Measurements from ENCODE around the gene TMCC1. TPM values are rescaled to one million over a fixed set of nuclear protein-coding genes. Genes with fewer than 3 reads are reported as not detected.

The TMCC1 gene
- total RNA-seq, 4 donors from 2014 or later: 24.3 to 41.7 (median 31.1) TPM

- H3K9me3 ChIP-seq: no peaks in the 10 kb centered on the region
- no peaks in the 10 kb centered on the region for H3K27me3 ChIP-seq
- no peaks in the 10 kb centered on the region for H3K36me3 ChIP-seq
- intact Hi-C loops (cut with DNase I): no loop called here
- no peak overlapping the region for H3K27ac ChIP-seq
- TF ChIP-seq POLR2A (IDR thresholded peaks at IDR 0.05) (no peak), CTCF (IDR thresholded peaks at IDR 0.05) (no peak)
- H3K4me3 ChIP-seq (replicated peaks in 1 of 3): no peak overlapping the region
- no peaks in the 10 kb centered on the region for H3K4me1 ChIP-seq
- no peak for DNase-seq
- WGBS, 2 donors: 84 to 91% methylated on average over 5 of the region's 5 CpGs
Observed at GRCh38 chr3:129738172-129738571, 155.3 kb downstream of the TMCC1 start.

GRCh38 chr3:129736070-129736469 lies 157.4 kb downstream of the TMCC1 start:
- no peaks in the 10 kb centered on the region for H3K27me3 ChIP-seq
- intact Hi-C loops (cut with DNase I): no loop called here
- 90% methylated on average over 2 of the region's 2 CpGs for WGBS, 2 donors
- no peaks in the 10 kb centered on the region for H3K9me3 ChIP-seq
- no peaks in the 10 kb centered on the region for H3K36me3 ChIP-seq
- no peak overlapping the region for H3K27ac ChIP-seq
- no peak for DNase-seq
- peaks cover 0 to 5% of the 10 kb centered on the region in 2 donors for H3K4me1 ChIP-seq
- H3K4me3 ChIP-seq (replicated peaks in 1 of 3): no peak overlapping the region
- TF ChIP-seq POLR2A (IDR thresholded peaks at IDR 0.05) (no peak), CTCF (IDR thresholded peaks at IDR 0.05) (no peak)

GRCh38 chr3:129735638-129736037 lies 157.9 kb downstream of the TMCC1 start:
- H3K36me3 ChIP-seq: no peaks in the 10 kb centered on the region
- no peaks in the 10 kb centered on the region for H3K27me3 ChIP-seq
- intact Hi-C loops (cut with DNase I): no loop called here
- no peaks in the 10 kb centered on the region for H3K9me3 ChIP-seq
- TF ChIP-seq CTCF (IDR thresholded peaks at IDR 0.05) (no peak), POLR2A (IDR thresholded peaks at IDR 0.05) (no peak)
- H3K4me1 ChIP-seq: peaks cover 0 to 5% of the 10 kb centered on the region in 2 donors
- 90 to 98% methylated on average over 4 of the region's 4 CpGs for WGBS, 2 donors
- H3K4me3 ChIP-seq (replicated peaks in 1 of 3): no peak overlapping the region
- no peak overlapping the region for H3K27ac ChIP-seq
- DNase-seq: no peak

- 94 to 95% methylated on average over 2 of the region's 2 CpGs for WGBS, 2 donors
- H3K27ac ChIP-seq: no peak overlapping the region
Observed at GRCh38 chr3:129734449-129734848, 159.1 kb downstream of the TMCC1 start.

More at GRCh38 chr3:129734449-129734848, 159.1 kb downstream of the TMCC1 start:
- DNase-seq: no peak
- TF ChIP-seq POLR2A (IDR thresholded peaks at IDR 0.05) (no peak), CTCF (IDR thresholded peaks at IDR 0.05) (no peak)
- Histone ChIP-seq H3K9me3 (no peaks in the 10 kb centered on the region), H3K36me3 (no peaks in the 10 kb centered on the region), H3K4me3 (replicated peaks in 1 of 3) (no peak overlapping the region), H3K4me1 (peaks cover 0 to 5% of the 10 kb centered on the region in 2 donors), H3K27me3 (no peaks in the 10 kb centered on the region)
- intact Hi-C loops (cut with DNase I): no loop called here

Measured in thyroid gland (tissue), 4 donors.